K562 treated with DMSO at 1 percent for 48 hours (cell line): Measurements from ENCODE around the gene NUTM2D. TPM values are rescaled to one million over a fixed set of nuclear protein-coding genes. Genes with fewer than 3 reads are reported as not detected.

ENCODE experiments used
- total RNA-seq: library from RNA; unstranded; fragments of 300-600 nt; gene quantifications from 2 replicates; pipeline ENCODE4 v1.2.3, GENCODE V29; 2022; ENCODE audit warnings: low replicate concordance; ENCODE audit errors: extremely low read depth

Gene NUTM2D
- not detected in 2 replicates for total RNA-seq

GRCh38 chr10:87357444-87357843 lies at the start of gene NUTM2D:
Gene NUTM2D (plus strand): TSS chr10:87357744. CDS start chr10:87358266, 522 bp downstream.

Other genes with a start within 250 kb of the NUTM2D start
- not detected in 2 replicates for gene NUTM2A, start 132.3 kb upstream of the NUTM2D start, total RNA-seq
- not detected in 2 replicates for gene MINPP1, start 147.1 kb downstream of the NUTM2D start, total RNA-seq